Transverse colon (tissue), 3 donors: Measurements from ENCODE around the gene CCL21.

Experiments
- CTCF ChIP-seq, 5 experiments: fragments of 200-600 bp in 3 of 5; fragments of 450-650 bp in 2 of 5; sonication (generic) in 3 of 5; IDR thresholded peaks; 1 replicate in 2 of 5; 2 replicates in 3 of 5; pipeline ENCODE4 v1.5.1; 2016 to 2017; ENCODE audit warnings: antibody characterized with exemption in 5 of 5, inconsistent platforms in 3 of 5, mild to moderate bottlenecking in 2 of 5, moderate library complexity in 1 of 5
- POLR2A ChIP-seq: fragments of 450-650 bp; IDR thresholded peaks from one replicate; pipeline ENCODE4 v1.6.1; 2016; ENCODE audit warnings: antibody characterized with exemption, mild to moderate bottlenecking, moderate library complexity

- TF ChIP-seq POLR2A (no peak), CTCF (IDR thresholded peaks at IDR 0.05) (no peak)
Measured at GRCh38 chr9:34689116-34689470, 20.8 kb downstream of the CCL21 start.
